Measurements from ENCODE around the gene NUDT5. TPM values are rescaled to one million over a fixed set of nuclear protein-coding genes. Genes with fewer than 3 reads are reported as not detected.

The NUDT5 gene
- total RNA-seq, 1 experiment from 2014 or later, result 96.9 TPM

Small RNA genes within 50 kb of the gene (small RNA-seq; reads per million reads assigned to genes)
- gene MIR548AK, result not detected
- gene RNU6-88P, result not detected

Other genes starting within 250 kb of the NUDT5 start
- gene UPF2, start 153.1 kb downstream of the NUDT5 start, total RNA-seq (2014; rRNA removed; shearing (Covaris generic); ENCODE audit: low replicate concordance), result 19.1 and 23.4 TPM in 2 replicates
- gene DHTKD1, start 126.9 kb downstream of the NUDT5 start, total RNA-seq (2014; rRNA removed; shearing (Covaris generic); ENCODE audit: low replicate concordance), result 20.6 and 27.3 TPM in 2 replicates
- 6.6 and 17.7 TPM in 2 replicates for gene SEC61A2, start 66.2 kb downstream of the NUDT5 start, total RNA-seq (2014; rRNA removed; shearing (Covaris generic); ENCODE audit: low replicate concordance)
- gene CDC123, start 297 bp upstream of the NUDT5 start, total RNA-seq (2014; rRNA removed; shearing (Covaris generic); ENCODE audit: low replicate concordance), result 82.9 and 138 TPM in 2 replicates
- 0.11 and 0.63 TPM in 2 replicates for gene CAMK1D, start 153.7 kb upstream of the NUDT5 start, total RNA-seq (2014; rRNA removed; shearing (Covaris generic); ENCODE audit: low replicate concordance)